ENCODE results near the gene DYSF.

Gene DYSF

GRCh38 chr2:71603851-71604725 is 150.7 kb downstream of the DYSF start:
- CTCF ChIA-PET, result interaction anchor here (0.8 to 16.6 kb wide), 4 partner anchors 11 to 391 kb away, joined by 3 to 276 read pairs (median 4); no protein-coding TSS in a partner anchor
- DNase-seq (ENCODE audit: low read depth, low spot score), result no peak
- POLR2A ChIA-PET, result no interaction called here
- no peak for TF ChIP-seq CTCF (IDR thresholded peaks at IDR 0.05; ENCODE audit: insufficient read depth, low read length, missing control alignments)
- no peak overlapping the region for H3K4me3 ChIP-seq (ENCODE audit: low read depth, low read length)

- CTCF ChIA-PET, result interaction anchor here (0.8 to 16.6 kb wide), 4 partner anchors 11 to 391 kb away, joined by 3 to 276 read pairs (median 4); no protein-coding TSS in a partner anchor
- POLR2A ChIA-PET, result no interaction called here
- no peak overlapping the region for H3K4me3 ChIP-seq (ENCODE audit: low read depth, low read length)
- TF ChIP-seq CTCF (IDR thresholded peaks at IDR 0.05; ENCODE audit: insufficient read depth, low read length, missing control alignments), result no peak
- DNase-seq (ENCODE audit: low read depth, low spot score), result no peak
These were observed 151.4 kb downstream of the DYSF start for GRCh38 chr2:71604726-71605120.

- CTCF ChIA-PET, result interaction anchor here (0.8 to 16.6 kb wide), 3 partner anchors 19 to 390 kb away, joined by 3 to 276 read pairs (median 5); no protein-coding TSS in a partner anchor
- POLR2A ChIA-PET, result no interaction called here
- DNase-seq (ENCODE audit: low read depth, low spot score), result no peak
- H3K4me3 ChIP-seq (ENCODE audit: low read depth, low read length), result no peak overlapping the region
- no peak for TF ChIP-seq CTCF (IDR thresholded peaks at IDR 0.05; ENCODE audit: insufficient read depth, low read length, missing control alignments)
These were observed 151.8 kb downstream of the DYSF start for GRCh38 chr2:71605173-71605641.

GRCh38 chr2:71605781-71606241 is 152.4 kb downstream of the DYSF start:
- CTCF ChIA-PET, result interaction anchor here (2.2 to 16.6 kb wide), 2 partner anchors 193 to 545 kb away, joined by 8 to 276 read pairs; no protein-coding TSS in a partner anchor

GRCh38 chr2:71606244-71606643 is 152.9 kb downstream of the DYSF start:
- ChIA-PET POLR2A (no interaction called here), CTCF (interaction anchor here (2.2 to 16.6 kb wide), 3 partner anchors 59 to 544 kb away, joined by 8 to 276 read pairs (median 30); no protein-coding TSS in a partner anchor)
- DNase-seq (ENCODE audit: low read depth, low spot score), result no peak
- no peak for TF ChIP-seq CTCF (IDR thresholded peaks at IDR 0.05; ENCODE audit: insufficient read depth, low read length, missing control alignments)
- no peak overlapping the region for H3K4me3 ChIP-seq (ENCODE audit: low read depth, low read length)

More at GRCh38 chr2:71605781-71606241, 152.4 kb downstream of the DYSF start:
- no peak for TF ChIP-seq CTCF (IDR thresholded peaks at IDR 0.05; ENCODE audit: insufficient read depth, low read length, missing control alignments)
- POLR2A ChIA-PET, result no interaction called here
- no peak overlapping the region for H3K4me3 ChIP-seq (ENCODE audit: low read depth, low read length)
- no peak for DNase-seq (ENCODE audit: low read depth, low spot score)

Measured in AG04449 (cell line).